Adrenal gland (tissue), 12 donors: ENCODE data around the gene RASGRP2. TPM values are rescaled to one million over a fixed set of nuclear protein-coding genes. Genes with fewer than 3 reads are reported as not detected.

Experiments used
- DNase-seq, 7 donors: peaks; one replicate each; pipeline ENCODE4 v3.0.0-alpha.2; 2019 to 2020
- H3K27ac ChIP-seq, 5 donors: fragments of 200-600 bp; sonication (generic) in 4 of 5; 1 replicate in 3 of 5; 2 replicates in 2 of 5; pipeline versions ENCODE4 v1.5.1 to v1.8.0; 2016 to 2020; ENCODE audit warnings: mild to moderate bottlenecking in 1 of 5
- H3K27me3 ChIP-seq: fragments of 200-600 bp; 2 replicates; pipeline ENCODE4 v1.8.0; 2021
- H3K36me3 ChIP-seq, 2 donors: fragments of 200-600 bp; replicated peaks in 1 of 2; 1 replicate in 1 of 2; 2 replicates in 1 of 2; pipeline versions ENCODE4 v1.5.1 to v1.8.0; 2018 to 2022
- H3K4me1 ChIP-seq, 2 donors: fragments of 200-600 bp; replicated peaks in 1 of 2; 1 replicate in 1 of 2; 2 replicates in 1 of 2; pipeline versions ENCODE4 v1.5.1 to v1.8.0; 2018 to 2021
- H3K4me3 ChIP-seq, 4 donors: fragments of 200-600 bp; sonication (generic) in 3 of 4; one replicate each; pipeline ENCODE4 v1.5.1; 2016 to 2018
- H3K9me3 ChIP-seq, 3 donors: fragments of 200-600 bp; sonication (generic) in 1 of 3; replicated peaks in 1 of 3; 1 replicate in 2 of 3; 2 replicates in 1 of 3; pipeline versions ENCODE4 v1.5.1 to v1.8.0; 2016 to 2021
- POLR2A ChIP-seq, 2 donors: fragments of 450-650 bp; IDR thresholded peaks; one replicate each; pipeline ENCODE4 v1.6.1; 2017; ENCODE audit warnings: antibody characterized with exemption in 2 of 2, mild to moderate bottlenecking in 2 of 2, moderate library complexity in 1 of 2
- WGBS, 4 donors: extraction: QIAGEN DNeasy Blood & Tissue Kit in 2 of 4; methylation state at CpG; one replicate each; pipeline versions ENCODE4 v1.1.5 to v1.1.7; 2013 to 2017; 5-methylcytosine and 5-hydroxymethylcytosine counted together
- intact Hi-C, 2 donors: fragments of 100-400 bp; cut with DNase I; formaldehyde crosslinking; loops; one replicate each; pipeline versions ENCODE4 v1.14.1 to v1.15.0; 2022 to 2023
- polyA plus RNA-seq, 3 donors: library from polyadenylated mRNA; stranded (reverse); fragments of 200-250 nt in 2 of 3; fragments of 350-450 nt in 1 of 3; fragmentation: Illumina TruSeq in 1 of 3; extraction: RNeasy Lipid Tissue Mini Kit (QIAGEN cat#74804) in 1 of 3; gene quantifications; one replicate each; pipeline ENCODE4 v1.2.3, GENCODE V29; 2013 to 2014
- total RNA-seq, 9 donors: library from RNA; depleted of rRNA in 4 of 9; stranded (reverse); fragments of >200 nt in 4 of 9; fragments of 120-200 nt in 1 of 9; fragmentation: NEBNext Ultra II Directional in 1 of 9; extraction: Animal tissue kit (Norgen Biotek cat#: 25700) in 1 of 9; gene quantifications; one replicate each; pipeline versions ENCODE4 v1.1.0 to v1.2.4, GENCODE V29; 2013 to 2023
- TF ChIP-seq, protein P1 (sequence below), 6 experiments: fragments of 450-650 bp in 4 of 6; fragments of 200-600 bp in 2 of 6; sonication (generic) in 1 of 6; IDR thresholded peaks; 1 replicate in 5 of 6; 2 replicates in 1 of 6; pipeline versions ENCODE4 v1.5.1 to v1.8.0; 2016 to 2021; ENCODE audit warnings: antibody characterized with exemption in 6 of 6, mild to moderate bottlenecking in 2 of 6, moderate library complexity in 1 of 6
- donor health status: healthy with polysubstance abuse.
- donor health status: Bipolar disorder and iron deficiency.
- donor health status: DM: yes; HTN: yes; CAD: no.
- donor health status: DM: no; HTN: no; CAD: no.
- donor health status: DM: no; HTN: no; CAD: no.
- donor health status: DM: yes; HTN: yes; CAD: no.

Gene RASGRP2
- total and polyA plus RNA-seq, 12 donors, result 3.6 to 81.9 (median 12.3) TPM

DNA sequence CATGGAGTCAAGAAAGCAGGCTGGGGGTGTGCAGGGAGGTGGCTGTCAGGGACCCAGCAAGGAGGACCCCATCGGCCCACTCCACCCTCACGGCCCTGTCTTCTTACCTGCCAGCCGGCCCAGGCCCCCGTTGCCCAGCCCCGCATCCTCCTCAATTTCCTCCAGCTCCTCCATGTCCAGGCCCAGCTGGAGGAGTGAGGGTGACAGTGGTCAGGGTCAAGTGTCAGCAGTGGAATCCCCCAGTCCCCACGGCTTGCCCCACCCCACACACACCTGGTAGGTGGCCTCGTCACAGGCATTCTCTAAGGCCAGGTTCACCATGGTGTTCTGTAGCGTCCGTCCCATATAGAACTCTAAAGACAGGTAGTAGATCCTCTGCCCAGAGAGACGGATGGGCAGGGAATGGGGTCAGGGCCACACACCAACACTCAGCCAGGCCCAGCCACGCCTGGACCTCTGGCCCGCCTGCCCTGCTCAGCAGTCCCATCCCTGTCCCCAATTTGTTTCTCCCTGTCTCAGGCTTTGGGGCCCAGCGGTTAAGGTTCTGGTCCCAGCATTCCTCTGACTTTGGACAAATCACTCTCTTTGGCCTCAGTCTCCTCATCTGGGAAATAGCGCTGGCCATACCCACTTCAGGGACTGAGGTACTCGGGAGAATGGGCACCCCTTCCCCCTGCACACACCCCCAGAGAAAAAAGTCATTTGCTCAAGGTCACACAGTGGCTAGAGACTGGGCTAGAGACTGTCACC is 14.6 kb upstream of the RASGRP2 start:
- Histone ChIP-seq H3K9me3 (no peaks in the 10 kb centered on the region), H3K36me3 (peaks cover 0 to 7% of the 10 kb centered on the region in 2 donors), H3K4me1 (peaks cover 15 to 41% of the 10 kb centered on the region in 2 donors), H3K27me3 (no peaks in the 10 kb centered on the region), H3K4me3 (no peak overlapping the region), H3K27ac (peak overlapping the region in 1 of 5 donors; percentile 80)
- peak in 2 of 7 donors; percentile 13 to 15 for DNase-seq
- TF ChIP-seq, protein P1, sequence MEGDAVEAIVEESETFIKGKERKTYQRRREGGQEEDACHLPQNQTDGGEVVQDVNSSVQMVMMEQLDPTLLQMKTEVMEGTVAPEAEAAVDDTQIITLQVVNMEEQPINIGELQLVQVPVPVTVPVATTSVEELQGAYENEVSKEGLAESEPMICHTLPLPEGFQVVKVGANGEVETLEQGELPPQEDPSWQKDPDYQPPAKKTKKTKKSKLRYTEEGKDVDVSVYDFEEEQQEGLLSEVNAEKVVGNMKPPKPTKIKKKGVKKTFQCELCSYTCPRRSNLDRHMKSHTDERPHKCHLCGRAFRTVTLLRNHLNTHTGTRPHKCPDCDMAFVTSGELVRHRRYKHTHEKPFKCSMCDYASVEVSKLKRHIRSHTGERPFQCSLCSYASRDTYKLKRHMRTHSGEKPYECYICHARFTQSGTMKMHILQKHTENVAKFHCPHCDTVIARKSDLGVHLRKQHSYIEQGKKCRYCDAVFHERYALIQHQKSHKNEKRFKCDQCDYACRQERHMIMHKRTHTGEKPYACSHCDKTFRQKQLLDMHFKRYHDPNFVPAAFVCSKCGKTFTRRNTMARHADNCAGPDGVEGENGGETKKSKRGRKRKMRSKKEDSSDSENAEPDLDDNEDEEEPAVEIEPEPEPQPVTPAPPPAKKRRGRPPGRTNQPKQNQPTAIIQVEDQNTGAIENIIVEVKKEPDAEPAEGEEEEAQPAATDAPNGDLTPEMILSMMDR (IDR thresholded peaks at IDR 0.05), result no peak
- TF ChIP-seq POLR2A (IDR thresholded peaks at IDR 0.05), result no peak
- intact Hi-C loops, result no loop called here
- WGBS, 4 donors, result 69 to 77% (median 75%) methylated on average over 9 to 15 of the region's 15 CpGs

DNA sequence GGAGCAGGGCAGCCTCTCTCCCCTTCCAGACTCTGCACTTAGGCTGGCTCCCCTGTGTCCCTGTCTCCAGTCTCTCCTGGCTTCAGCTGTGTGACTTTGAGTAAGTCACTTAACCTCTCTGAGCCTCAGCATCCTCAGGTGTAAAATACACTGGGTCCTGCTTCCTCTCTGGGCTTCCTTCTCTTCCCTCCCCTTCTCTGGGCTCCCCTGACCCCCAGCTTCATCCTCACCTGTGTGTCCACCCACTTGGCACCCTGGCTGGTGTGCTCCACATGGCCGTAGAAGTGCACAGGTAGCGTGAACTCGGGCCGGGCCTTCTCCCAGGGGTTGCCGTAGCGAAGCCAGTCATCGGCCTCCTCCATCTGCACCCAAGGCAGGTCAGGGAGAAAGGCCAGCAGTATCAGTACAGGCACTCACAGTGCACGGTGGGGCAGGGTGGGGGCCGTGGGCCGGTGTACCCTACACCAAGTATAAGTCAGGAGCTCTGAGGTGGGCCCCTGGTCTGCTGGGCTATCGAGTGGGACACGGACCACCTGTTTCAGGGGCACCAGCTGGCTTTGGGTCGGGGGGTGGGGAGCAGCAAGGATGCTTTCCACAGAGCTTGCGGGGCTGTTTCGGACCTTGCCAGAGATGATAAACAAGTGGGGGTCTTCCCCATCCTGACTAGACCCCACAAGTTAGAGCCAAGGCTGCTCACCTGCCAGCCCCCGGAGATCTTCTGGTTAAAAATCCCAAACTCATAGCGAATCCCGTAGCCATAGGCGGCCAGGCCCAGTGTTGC is 13.8 kb upstream of the RASGRP2 start:
- TF ChIP-seq POLR2A (IDR thresholded peaks at IDR 0.05), result no peak
- TF ChIP-seq, protein P1 (IDR thresholded peaks at IDR 0.05), result no peak
- Histone ChIP-seq H3K27me3 (no peaks in the 10 kb centered on the region), H3K9me3 (no peaks in the 10 kb centered on the region), H3K36me3 (no peaks in the 10 kb centered on the region), H3K4me1 (peaks cover 8 to 34% of the 10 kb centered on the region in 2 donors), H3K4me3 (no peak overlapping the region), H3K27ac (no peak overlapping the region)
- intact Hi-C loops, result no loop called here
- 84 to 89% (median 87%) methylated on average over 3 to 19 of the region's 19 CpGs for WGBS, 4 donors
- DNase-seq, result peak in 1 of 7 donors; percentile 18

DNA sequence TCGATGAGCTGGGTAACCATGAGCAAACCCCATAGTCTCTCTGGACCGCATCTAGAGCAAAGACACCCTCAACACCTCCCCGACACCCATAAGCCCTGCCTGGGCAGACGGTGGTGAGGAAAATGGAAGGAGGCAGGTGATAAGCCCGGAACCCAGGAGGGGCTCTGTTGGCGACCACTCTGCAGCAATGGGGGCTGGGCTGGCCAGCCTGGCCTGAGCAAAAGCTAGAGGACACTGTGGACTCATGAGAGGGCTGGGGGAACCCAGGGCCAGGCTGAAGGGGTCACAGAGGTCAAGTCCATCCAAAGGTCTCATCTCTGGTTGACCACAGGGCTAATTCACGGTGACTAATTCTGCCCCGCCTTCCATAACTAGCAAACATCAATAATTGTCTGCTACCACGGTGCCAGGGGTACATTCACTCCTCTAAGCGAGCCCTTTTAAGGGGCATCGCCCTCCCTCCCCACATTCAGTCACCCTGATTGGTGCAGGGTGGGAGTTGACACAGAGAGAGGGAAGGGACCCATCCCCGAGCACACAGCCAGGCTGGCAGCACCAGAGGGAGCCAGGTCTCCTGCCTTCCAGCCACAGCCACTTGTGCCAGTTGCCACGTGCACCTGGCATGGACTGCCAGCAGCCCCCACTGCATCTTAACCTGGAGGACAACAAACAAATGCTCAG is 11.9 kb upstream of the RASGRP2 start:
- Histone ChIP-seq H3K27ac (no peak overlapping the region), H3K4me1 (peaks cover 0 to 16% of the 10 kb centered on the region in 2 donors), H3K9me3 (no peaks in the 10 kb centered on the region), H3K27me3 (no peaks in the 10 kb centered on the region), H3K36me3 (no peaks in the 10 kb centered on the region), H3K4me3 (no peak overlapping the region)
- intact Hi-C loops, result no loop called here
- TF ChIP-seq, protein P1 (IDR thresholded peaks at IDR 0.05), result no peak
- no peak for TF ChIP-seq POLR2A (IDR thresholded peaks at IDR 0.05)
- DNase-seq, result peak in 1 of 7 donors; percentile 11
- WGBS, 4 donors, result 85 to 91% (median 87%) methylated on average over 8 to 13 of the region's 13 CpGs
